IMR-90 (cell line): ENCODE results near the gene DNMT1. TPM values are rescaled to one million over a fixed set of nuclear protein-coding genes. Genes with fewer than 3 reads are reported as not detected.

ENCODE experiments used
- ATAC-seq: fragments of 200-7000 bp; cut with Tn5 transposase; 2 replicates; pipeline ENCODE4 v1.9.1; 2020; ENCODE audit warnings: low read depth, mild to moderate bottlenecking, moderate library complexity
- BruUV-seq: library from RNA; stranded (reverse); fragments of 400-500 nt; replicated peaks from 2 replicates; lab custom pipeline; 2021; lab: Mats Ljungman, UMichigan
- CTCF ChIA-PET: fragments of 300-600 bp; formaldehyde crosslinking; extraction: SDS; loops from one replicate; lab custom pipeline; 2021; ENCODE audit warnings: antibody characterized with exemption; lab: Yijun Ruan, JAX
- POLR2A ChIA-PET: fragments of 300-600 bp; sonication (Branson Sonifier 250); formaldehyde crosslinking; loops from one replicate; lab custom pipeline; 2022; ENCODE audit warnings: antibody characterized with exemption; ENCODE audit not compliant: unreplicated experiment; lab: Charles Lee
- DNase-seq: peaks from one replicate; pipeline ENCODE4 v3.0.0; 2013
- H2AFZ ChIP-seq: replicated peaks from 2 replicates; pipeline ENCODE3; 2013; ENCODE audit warnings: low read length, mild to moderate bottlenecking; ENCODE audit not compliant: poor library complexity
- H2AK5ac ChIP-seq: 2 replicates; pipeline ENCODE4 v1.6.1; 2013; ENCODE audit warnings: low read depth, low read length, inconsistent platforms
- H2AK9ac ChIP-seq: replicated peaks from 2 replicates; pipeline ENCODE3; 2013; ENCODE audit warnings: mild to moderate bottlenecking, low read depth, low read length, moderate library complexity; ENCODE audit not compliant: poor library complexity
- H2BK120ac ChIP-seq: 2 replicates; pipeline ENCODE4 v1.6.1; 2013; ENCODE audit warnings: low read depth, low read length, inconsistent platforms
- H2BK15ac ChIP-seq: 3 replicates; pipeline ENCODE4 v1.6.1; 2013; ENCODE audit warnings: low read depth, low read length, inconsistent platforms
- H2BK20ac ChIP-seq: 2 replicates; pipeline ENCODE4 v1.6.1; 2013; ENCODE audit warnings: low read depth, mild to moderate bottlenecking, inconsistent platforms, low read length, moderate library complexity
- H2BK5ac ChIP-seq: 2 replicates; pipeline ENCODE4 v1.6.1; 2013; ENCODE audit warnings: mild to moderate bottlenecking, low read depth, low read length, inconsistent platforms; ENCODE audit not compliant: poor library complexity, severe bottlenecking
- H3K14ac ChIP-seq: replicated peaks from 2 replicates; pipeline ENCODE4 v1.6.1; 2013; ENCODE audit warnings: low read depth, low read length, inconsistent platforms
- H3K18ac ChIP-seq: 2 replicates; pipeline ENCODE4 v1.6.1; 2013; ENCODE audit warnings: low read depth, low read length, control low read depth
- H3K23ac ChIP-seq: 2 replicates; pipeline ENCODE4 v1.6.1; 2013; ENCODE audit warnings: low read depth, low read length, inconsistent platforms
- H3K27ac ChIP-seq: 2 replicates; pipeline ENCODE4 v1.5.1; 2013; ENCODE audit warnings: mild to moderate bottlenecking, control low read depth, low read length; ENCODE audit not compliant: insufficient read depth
- H3K27me3 ChIP-seq: 2 replicates; pipeline ENCODE4 v1.6.1; 2013; ENCODE audit warnings: low read length; ENCODE audit not compliant: control insufficient read depth, insufficient read depth
- H3K36me3 ChIP-seq: 2 replicates; pipeline ENCODE4 v1.6.1; 2013; ENCODE audit warnings: low read length, mixed read lengths; ENCODE audit not compliant: control insufficient read depth, insufficient read depth
- H3K4ac ChIP-seq: 2 replicates; pipeline ENCODE4 v1.6.1; 2013; ENCODE audit warnings: low read depth, low read length, inconsistent platforms
- H3K4me1 ChIP-seq: 2 replicates; pipeline ENCODE4 v1.6.1; 2013; ENCODE audit warnings: low read length, mixed read lengths; ENCODE audit not compliant: control insufficient read depth, insufficient read depth
- H3K4me2 ChIP-seq: 2 replicates; pipeline ENCODE4 v1.6.1; 2013; ENCODE audit warnings: low read depth, mild to moderate bottlenecking, control low read depth, low read length, moderate library complexity
- H3K4me3 ChIP-seq: 2 replicates; pipeline ENCODE4 v1.5.1; 2013; ENCODE audit warnings: low read depth, mild to moderate bottlenecking, control low read depth, low read length, moderate library complexity; ENCODE audit not compliant: insufficient read depth
- H3K56ac ChIP-seq: 2 replicates; pipeline ENCODE4 v1.6.1; 2013; ENCODE audit warnings: low read length, inconsistent platforms; ENCODE audit not compliant: insufficient read depth; ENCODE audit errors: extremely low read depth
- H3K79me1 ChIP-seq, 2 experiments: 2 replicates each; pipeline ENCODE4 v1.6.1; 2013; ENCODE audit warnings: low read length in 2 of 2, inconsistent platforms in 1 of 2, low read depth in 1 of 2
- H3K9ac ChIP-seq: 2 replicates; pipeline ENCODE4 v1.6.1; 2013; ENCODE audit warnings: low read depth, low read length, control low read depth
- H3K9me1 ChIP-seq: 2 replicates; pipeline ENCODE4 v1.6.1; 2013; ENCODE audit warnings: low read length, inconsistent platforms; ENCODE audit not compliant: insufficient read depth
- H3K9me3 ChIP-seq: 2 replicates; pipeline ENCODE4 v1.6.1; 2013; ENCODE audit warnings: low read length; ENCODE audit not compliant: control insufficient read depth, insufficient read depth
- H4K20me1 ChIP-seq: 2 replicates; pipeline ENCODE4 v1.6.1; 2013; ENCODE audit warnings: low read length, inconsistent platforms; ENCODE audit not compliant: insufficient read depth
- H4K5ac ChIP-seq: 2 replicates; pipeline ENCODE4 v1.6.1; 2013; ENCODE audit warnings: mild to moderate bottlenecking, low read depth, low read length, control low read depth
- H4K8ac ChIP-seq, 2 experiments: 2 replicates each; pipeline ENCODE4 v1.6.1; 2013; ENCODE audit warnings: low read depth in 2 of 2, low read length in 2 of 2, control low read depth in 1 of 2, inconsistent platforms in 1 of 2
- H4K91ac ChIP-seq: 2 replicates; pipeline ENCODE4 v1.6.1; 2013; ENCODE audit warnings: low read depth, low read length, inconsistent platforms; ENCODE audit not compliant: insufficient read depth
- FOS ChIP-seq: fragments of 150-350 bp; IDR thresholded peaks from 2 replicates; pipeline ENCODE4 v1.6.1; 2016; ENCODE audit warnings: low read depth, low read length
- MAZ ChIP-seq: IDR thresholded peaks from 2 replicates; pipeline ENCODE4 v1.6.1; 2012; ENCODE audit warnings: low read depth, mild to moderate bottlenecking, low read length, improper control_type of control experiment, moderate library complexity, borderline replicate concordance
- NFE2L2 ChIP-seq: fragments of 150-350 bp; IDR thresholded peaks from 2 replicates; pipeline ENCODE4 v1.6.1; 2016; ENCODE audit warnings: low read depth, mild to moderate bottlenecking, low read length
- WGBS, 2 experiments: methylation state at CpG; one replicate each; pipeline versions ENCODE4 v1.1.5 to v1.1.7; 2013; ENCODE audit warnings: missing lambda C conversion rate in 2 of 2; ENCODE audit not compliant: insufficient read length in 1 of 2; ENCODE audit errors: extremely low coverage in 2 of 2; 5-methylcytosine and 5-hydroxymethylcytosine counted together
- dilution Hi-C: fragments of 300-500 bp; cut with HindIII; formaldehyde crosslinking; loops from one replicate; pipeline ENCODE4 v1.14.3; 2018; ENCODE audit warnings: low sequenced_read_pairs; ENCODE audit not compliant: unreplicated experiment
- in situ Hi-C: fragments of 300-500 bp; cut with MboI; formaldehyde crosslinking; loops from 3 replicates; pipeline ENCODE4 v1.14.3; 2019; ENCODE audit warnings: low sequenced_read_pairs, inconsistent platforms, mixed read lengths
- intact Hi-C: fragments of 100-400 bp; cut with micrococcal nuclease; formaldehyde crosslinking; loops from 2 replicates; pipeline ENCODE4 v1.10.0; 2022
- polyA plus RNA-seq, 3 experiments: library from polyadenylated mRNA; depleted of rRNA; stranded (reverse); fragments of >200 nt; gene quantifications; 2 replicates each; pipeline ENCODE4 v1.2.3, GENCODE V29; 2012; ENCODE audit warnings: low replicate concordance in 1 of 3
- total RNA-seq: library from RNA; depleted of rRNA; stranded (reverse); fragments of >200 nt; gene quantifications from 2 replicates; pipeline ENCODE4 v1.2.3, GENCODE V29; 2012
- TF ChIP-seq, protein P1 (sequence below): fragments of 150-350 bp; IDR thresholded peaks from 2 replicates; pipeline ENCODE4 v1.6.1; 2016; ENCODE audit warnings: low read depth, mild to moderate bottlenecking, low read length, moderate library complexity, borderline replicate concordance
- TF ChIP-seq, protein P2 (sequence below): fragments of 150-350 bp; IDR thresholded peaks from 2 replicates; pipeline ENCODE4 v1.6.1; 2017; ENCODE audit warnings: mild to moderate bottlenecking, antibody characterized with exemption, low read length, low read depth

DNMT1 gene
- total and polyA plus RNA-seq, 2 of the 4 experiments (the other 2 are of a cell fraction): 26.2 to 83.6 TPM

- H2AK5ac ChIP-seq: no peak overlapping the region
- H2BK5ac ChIP-seq: no peak overlapping the region
- no peak overlapping the region for H3K4ac ChIP-seq
- H4K91ac ChIP-seq: no peak overlapping the region
- WGBS, 2 experiments: 80% methylated on average over 2 of the region's 14 CpGs; no CpG with 5 or more reads in 1 of the 2 experiments
- H3K9me1 ChIP-seq: peaks cover 16% of the 10 kb centered on the region
- ChIA-PET POLR2A (no interaction called here), CTCF (no interaction called here)
- H3K4me1 ChIP-seq: peaks cover 17% of the 10 kb centered on the region
- no peak overlapping the region for H4K5ac ChIP-seq
- no peak overlapping the region for H3K9ac ChIP-seq
- no peak overlapping the region for H3K18ac ChIP-seq
- no peak overlapping the region for H3K4me3 ChIP-seq
- dilution Hi-C loops (no loop called here), in situ Hi-C loops (no loop called here), intact Hi-C loops (no loop called here)
- no peak overlapping the region for H3K4me2 ChIP-seq
- H3K14ac ChIP-seq: no peak overlapping the region
- no peak for ATAC-seq
- TSS peak; percentile 48 for BruUV-seq
- H3K23ac ChIP-seq: no peak overlapping the region
- TF ChIP-seq MAZ (no peak), FOS (no peak), NFE2L2 (no peak)
- TF ChIP-seq, protein P1, sequence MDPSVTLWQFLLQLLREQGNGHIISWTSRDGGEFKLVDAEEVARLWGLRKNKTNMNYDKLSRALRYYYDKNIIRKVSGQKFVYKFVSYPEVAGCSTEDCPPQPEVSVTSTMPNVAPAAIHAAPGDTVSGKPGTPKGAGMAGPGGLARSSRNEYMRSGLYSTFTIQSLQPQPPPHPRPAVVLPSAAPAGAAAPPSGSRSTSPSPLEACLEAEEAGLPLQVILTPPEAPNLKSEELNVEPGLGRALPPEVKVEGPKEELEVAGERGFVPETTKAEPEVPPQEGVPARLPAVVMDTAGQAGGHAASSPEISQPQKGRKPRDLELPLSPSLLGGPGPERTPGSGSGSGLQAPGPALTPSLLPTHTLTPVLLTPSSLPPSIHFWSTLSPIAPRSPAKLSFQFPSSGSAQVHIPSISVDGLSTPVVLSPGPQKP: no peak
- TF ChIP-seq, protein P2, sequence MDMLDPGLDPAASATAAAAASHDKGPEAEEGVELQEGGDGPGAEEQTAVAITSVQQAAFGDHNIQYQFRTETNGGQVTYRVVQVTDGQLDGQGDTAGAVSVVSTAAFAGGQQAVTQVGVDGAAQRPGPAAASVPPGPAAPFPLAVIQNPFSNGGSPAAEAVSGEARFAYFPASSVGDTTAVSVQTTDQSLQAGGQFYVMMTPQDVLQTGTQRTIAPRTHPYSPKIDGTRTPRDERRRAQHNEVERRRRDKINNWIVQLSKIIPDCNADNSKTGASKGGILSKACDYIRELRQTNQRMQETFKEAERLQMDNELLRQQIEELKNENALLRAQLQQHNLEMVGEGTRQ: no peak
- H2BK120ac ChIP-seq: no peak overlapping the region
- H4K20me1 ChIP-seq: peaks cover 18% of the 10 kb centered on the region
- no peak overlapping the region for H3K56ac ChIP-seq
- peaks cover 36% of the 10 kb centered on the region for H3K36me3 ChIP-seq
- no peak overlapping the region for H2BK15ac ChIP-seq
- no peak overlapping the region for H2BK20ac ChIP-seq
- DNase-seq: no peak
- no peak overlapping the region for H4K8ac ChIP-seq
- H2AK9ac ChIP-seq: no peak overlapping the region
- H3K9me3 ChIP-seq: no peaks in the 10 kb centered on the region
- H3K79me1 ChIP-seq: peaks cover 8 to 69% of the 10 kb centered on the region in 2 experiments; a peak in 3 of 4 replicates
- H3K27ac ChIP-seq: no peak overlapping the region
- H3K27me3 ChIP-seq: no peaks in the 10 kb centered on the region
- H2AFZ ChIP-seq: no peak overlapping the region
Measured at GRCh38 chr19:10222201-10222890, 27.6 kb upstream of the DNMT1 start.
